Progenitor cell of endocrine pancreas (in vitro differentiated cells): ENCODE results near the gene DCDC2B. TPM values are rescaled to one million over a fixed set of nuclear protein-coding genes. Genes with fewer than 3 reads are reported as not detected.
"Not testable (repeated sequence)": the region's sequence is repeated elsewhere in the genome, so short reads cannot be mapped to it uniquely, and the experiment has no call there.

Experiments used
- DNase-seq: peaks from one replicate; pipeline ENCODE4 v3.0.0; 2021; ENCODE audit warnings: low spot score; ENCODE audit not compliant: unreplicated experiment
- H3K27ac Mint-ChIP-seq: 2 replicates; pipeline ENCODE4 v1.8.0; 2021; ENCODE audit warnings: mild to moderate bottlenecking, moderate library complexity, mixed read lengths
- H3K27me3 Mint-ChIP-seq: 2 replicates; pipeline ENCODE4 v1.8.0; 2021; ENCODE audit warnings: mixed read lengths
- H3K36me3 Mint-ChIP-seq: 2 replicates; pipeline ENCODE4 v1.8.0; 2022; ENCODE audit warnings: mixed read lengths; ENCODE audit not compliant: insufficient read depth
- H3K4me1 Mint-ChIP-seq: 2 replicates; pipeline ENCODE4 v1.8.0; 2021; ENCODE audit warnings: low read depth, mixed read lengths
- H3K4me3 Mint-ChIP-seq: 2 replicates; pipeline ENCODE4 v1.8.0; 2021; ENCODE audit warnings: low read depth, mild to moderate bottlenecking, moderate library complexity, mixed read lengths
- H3K9me3 Mint-ChIP-seq: 2 replicates; pipeline ENCODE4 v1.8.0; 2021; ENCODE audit warnings: low read depth, mixed read lengths
- CTCF ChIP-seq: fragments of 200-600 bp; sonication (generic); IDR thresholded peaks from one replicate; pipeline ENCODE4 v1.5.0; 2021; ENCODE audit warnings: antibody characterized with exemption, mild to moderate bottlenecking; ENCODE audit not compliant: unreplicated experiment
- long read RNA-seq: library from polyadenylated mRNA; unstranded; transcript quantifications from one replicate; pipeline ENCODE4 v2.0.0, GENCODE V29; 2020
- total RNA-seq: library from RNA; stranded (reverse); gene quantifications from 2 replicates; pipeline ENCODE4 v1.2.1, GENCODE V29; 2021

The DCDC2B gene
- not detected in 2 replicates for total RNA-seq
- long read RNA-seq, partial matches to known transcripts: 0 of 2 reads
- long read RNA-seq, other reads (novel, unspliced or antisense): 2 of 2 reads

DNA sequence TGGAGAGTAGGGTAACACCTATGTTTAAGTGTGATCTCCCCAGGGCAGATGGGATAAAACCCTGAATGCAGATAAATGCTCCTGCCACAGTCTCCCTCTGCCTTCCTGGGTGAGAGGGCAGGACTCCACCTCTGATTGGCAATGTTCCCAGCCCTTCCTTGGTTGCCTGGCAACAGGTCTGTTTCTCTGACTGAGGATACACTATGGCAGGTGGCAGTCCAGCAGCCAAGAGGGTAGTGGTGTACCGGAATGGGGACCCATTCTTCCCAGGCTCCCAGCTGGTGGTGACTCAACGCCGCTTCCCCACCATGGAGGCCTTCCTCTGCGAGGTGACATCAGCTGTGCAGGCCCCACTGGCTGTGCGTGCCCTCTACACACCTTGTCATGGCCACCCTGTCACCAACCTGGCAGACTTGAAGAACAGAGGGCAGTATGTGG is at the start of gene DCDC2B:
TSS of gene DCDC2B (plus strand) at position 199 of the 438 bp plus-strand sequence. CDS start at position 204, 5 bp downstream.
- Mint-ChIP-seq H3K4me1 (peaks cover 8% of the 10 kb centered on the region), H3K9me3 (no peaks in the 10 kb centered on the region), H3K27me3 (no peaks in the 10 kb centered on the region), H3K4me3 (no peak within 1 kb of the TSS), H3K27ac (no peak within 1 kb of the TSS), H3K36me3 (peaks cover 1% of the 10 kb centered on the region)
- no peak for TF ChIP-seq CTCF
- no peak for DNase-seq

GRCh38 chr1:32159189-32159588 is 49.7 kb upstream of the DCDC2B start:
- no peak overlapping the region for H3K4me3 Mint-ChIP-seq
- no peak overlapping the region for H3K27ac Mint-ChIP-seq
- DNase-seq: no peak
- no peaks in the 10 kb centered on the region for H3K27me3 Mint-ChIP-seq
- no peaks in the 10 kb centered on the region for H3K9me3 Mint-ChIP-seq
- H3K36me3 Mint-ChIP-seq: peaks cover 33% of the 10 kb centered on the region
- no peak for TF ChIP-seq CTCF
- no peaks in the 10 kb centered on the region for H3K4me1 Mint-ChIP-seq

GRCh38 chr1:32163405-32163804 is 45.5 kb upstream of the DCDC2B start:
- Mint-ChIP-seq H3K4me1 (no peaks in the 10 kb centered on the region), H3K9me3 (no peaks in the 10 kb centered on the region), H3K27me3 (no peaks in the 10 kb centered on the region), H3K4me3 (no peak overlapping the region), H3K36me3 (peaks cover 31% of the 10 kb centered on the region), H3K27ac (no peak overlapping the region)
- DNase-seq: no peak
- no peak for TF ChIP-seq CTCF

DNA sequence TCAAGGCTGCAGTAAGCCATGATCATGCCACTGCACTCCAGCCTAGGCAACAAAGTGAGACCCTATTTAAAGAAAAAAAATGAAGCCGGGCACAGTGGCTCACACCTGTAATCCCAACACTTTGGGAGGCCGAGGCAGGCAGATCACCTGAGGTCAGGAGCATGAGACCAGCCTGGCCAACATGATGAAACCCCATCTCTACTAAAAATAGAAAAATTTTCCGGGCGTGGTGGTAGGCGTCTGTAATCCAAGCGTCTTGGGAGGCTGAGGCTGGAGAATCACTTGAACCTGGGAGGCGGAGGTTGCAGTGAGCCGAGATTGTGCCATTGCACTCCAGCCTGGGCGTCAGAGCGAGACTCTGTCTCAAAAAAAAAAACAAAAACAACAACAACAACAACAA is 43.3 kb upstream of the DCDC2B start:
- H3K27ac Mint-ChIP-seq: not testable (repeated sequence)
- peaks cover 30% of the 10 kb centered on the region for H3K36me3 Mint-ChIP-seq

GRCh38 chr1:32170991-32171390 is 37.9 kb upstream of the DCDC2B start:
- H3K4me1 Mint-ChIP-seq: no peaks in the 10 kb centered on the region
- no peaks in the 10 kb centered on the region for H3K27me3 Mint-ChIP-seq
- H3K4me3 Mint-ChIP-seq: no peak overlapping the region
- TF ChIP-seq CTCF: no peak
- no peak for DNase-seq
- peak overlapping the region; percentile 56 for H3K27ac Mint-ChIP-seq
- peaks cover 18% of the 10 kb centered on the region for H3K36me3 Mint-ChIP-seq
- H3K9me3 Mint-ChIP-seq: no peaks in the 10 kb centered on the region

More for the DNA sequence above, 43.3 kb upstream of the DCDC2B start:
- DNase-seq, H3K4me3 Mint-ChIP-seq, H3K4me1 Mint-ChIP-seq, H3K9me3 Mint-ChIP-seq, H3K27me3 Mint-ChIP-seq: not testable (repeated sequence)

- H3K36me3 Mint-ChIP-seq: peaks cover 13% of the 10 kb centered on the region
- no peak overlapping the region for H3K4me3 Mint-ChIP-seq
- DNase-seq: no peak
- no peaks in the 10 kb centered on the region for H3K4me1 Mint-ChIP-seq
- H3K9me3 Mint-ChIP-seq: no peaks in the 10 kb centered on the region
- no peaks in the 10 kb centered on the region for H3K27me3 Mint-ChIP-seq
- H3K27ac Mint-ChIP-seq: no peak overlapping the region
- no peak for TF ChIP-seq CTCF
Observed at GRCh38 chr1:32172621-32173245, 36.2 kb upstream of the DCDC2B start.
